D721Med (cell line): ENCODE data around the gene CFAP99.

Source experiments
- DNase-seq: peaks from one replicate; pipeline ENCODE4 v3.0.0; 2011; ENCODE audit warnings: low spot score; ENCODE audit not compliant: insufficient read length
- FAIRE-seq: peaks from 2 replicates; lab custom pipeline; 2011; peaks lifted over from hg19 to GRCh38; lab: Jason Lieb, UNC
- TF ChIP-seq, protein P1 (sequence below): IDR thresholded peaks from 2 replicates; pipeline ENCODE4 v1.5.1; 2012; ENCODE audit warnings: mild to moderate bottlenecking, control low read depth; ENCODE audit not compliant: insufficient read depth; ENCODE audit errors: missing control alignments

Gene CFAP99

DNA sequence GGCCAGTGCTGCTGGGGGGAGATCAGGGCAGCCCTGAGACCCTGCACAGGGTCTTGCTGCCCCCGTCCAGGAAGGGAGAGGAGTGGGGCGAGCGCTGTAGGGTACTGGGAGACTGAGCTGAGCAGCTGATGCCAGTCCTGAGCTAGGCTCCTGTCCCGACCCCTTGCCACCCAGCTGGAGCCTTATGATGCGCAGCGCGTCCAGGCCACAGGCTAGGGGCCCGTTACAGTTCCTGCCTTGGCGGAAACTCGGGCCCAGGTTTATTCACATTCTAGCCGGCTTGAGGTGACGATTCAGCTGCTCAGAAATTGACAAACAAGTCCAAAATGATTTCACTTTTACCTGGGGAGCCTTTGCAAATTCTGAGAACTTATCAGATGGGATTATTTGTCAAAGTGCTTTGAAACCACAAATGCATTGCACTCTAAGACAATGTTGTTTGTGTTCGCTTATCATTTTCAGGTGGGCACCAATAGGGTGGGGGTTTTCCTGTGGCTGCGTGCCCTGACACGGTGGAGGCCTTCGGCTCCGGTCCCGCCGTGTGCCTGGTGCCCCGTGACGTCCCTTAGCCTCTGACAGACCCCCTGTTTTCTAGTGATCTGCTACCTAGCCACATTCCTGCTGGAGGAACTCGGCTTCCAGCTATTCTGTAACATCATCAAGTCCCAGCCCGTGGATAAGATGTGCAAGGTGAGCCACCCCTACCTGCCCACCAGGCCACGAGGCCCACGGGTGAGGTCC lies 18.9 kb downstream of the CFAP99 start:
- TF ChIP-seq, protein P1, sequence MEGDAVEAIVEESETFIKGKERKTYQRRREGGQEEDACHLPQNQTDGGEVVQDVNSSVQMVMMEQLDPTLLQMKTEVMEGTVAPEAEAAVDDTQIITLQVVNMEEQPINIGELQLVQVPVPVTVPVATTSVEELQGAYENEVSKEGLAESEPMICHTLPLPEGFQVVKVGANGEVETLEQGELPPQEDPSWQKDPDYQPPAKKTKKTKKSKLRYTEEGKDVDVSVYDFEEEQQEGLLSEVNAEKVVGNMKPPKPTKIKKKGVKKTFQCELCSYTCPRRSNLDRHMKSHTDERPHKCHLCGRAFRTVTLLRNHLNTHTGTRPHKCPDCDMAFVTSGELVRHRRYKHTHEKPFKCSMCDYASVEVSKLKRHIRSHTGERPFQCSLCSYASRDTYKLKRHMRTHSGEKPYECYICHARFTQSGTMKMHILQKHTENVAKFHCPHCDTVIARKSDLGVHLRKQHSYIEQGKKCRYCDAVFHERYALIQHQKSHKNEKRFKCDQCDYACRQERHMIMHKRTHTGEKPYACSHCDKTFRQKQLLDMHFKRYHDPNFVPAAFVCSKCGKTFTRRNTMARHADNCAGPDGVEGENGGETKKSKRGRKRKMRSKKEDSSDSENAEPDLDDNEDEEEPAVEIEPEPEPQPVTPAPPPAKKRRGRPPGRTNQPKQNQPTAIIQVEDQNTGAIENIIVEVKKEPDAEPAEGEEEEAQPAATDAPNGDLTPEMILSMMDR = no peak
- FAIRE-seq (no peak), DNase-seq (no peak)

DNA sequence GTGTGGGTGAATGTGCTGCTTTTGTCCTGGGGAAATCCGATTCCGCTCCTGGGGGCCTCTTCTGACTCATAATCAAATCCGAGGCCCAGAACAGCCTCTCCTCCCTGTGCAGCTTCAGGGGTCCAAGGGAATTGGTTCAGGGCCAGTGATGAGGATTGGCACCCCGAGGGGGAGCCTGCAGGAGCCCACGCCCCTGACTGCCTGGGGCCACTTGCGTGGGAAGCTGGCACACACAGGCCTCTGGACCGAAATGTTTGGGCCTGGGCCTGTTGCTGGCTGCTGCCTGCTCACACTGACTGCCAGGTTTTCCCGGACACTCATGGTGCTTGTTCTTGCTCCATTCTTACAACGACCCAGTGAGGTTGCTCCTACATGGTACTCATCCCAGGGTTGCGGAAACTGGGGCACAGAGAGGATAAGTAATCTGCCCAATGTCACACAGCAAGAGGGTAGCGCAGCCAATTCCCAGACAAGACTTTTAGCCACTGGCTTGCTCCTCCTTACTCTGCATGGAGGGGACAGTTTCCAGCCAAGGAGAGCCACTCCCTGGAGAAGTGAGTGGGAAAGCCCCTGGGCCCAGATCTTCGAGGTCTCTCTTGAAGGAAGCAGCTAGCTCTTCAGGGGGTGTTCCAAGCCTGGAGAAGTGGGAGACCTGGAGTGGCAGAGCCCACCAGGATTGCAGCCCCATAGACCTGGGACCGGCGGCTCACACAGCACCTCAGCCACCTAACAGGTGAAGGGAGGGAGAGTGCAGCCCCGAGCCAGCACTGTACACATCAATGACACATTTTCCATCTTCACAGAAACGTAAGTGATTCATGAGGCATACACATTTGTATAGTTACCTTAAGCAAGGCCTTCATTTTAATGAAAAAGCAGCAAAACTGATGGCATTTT lies 20.3 kb downstream of the CFAP99 start:
- FAIRE-seq (no peak), DNase-seq (no peak)
- TF ChIP-seq, protein P1 = no peak

DNA sequence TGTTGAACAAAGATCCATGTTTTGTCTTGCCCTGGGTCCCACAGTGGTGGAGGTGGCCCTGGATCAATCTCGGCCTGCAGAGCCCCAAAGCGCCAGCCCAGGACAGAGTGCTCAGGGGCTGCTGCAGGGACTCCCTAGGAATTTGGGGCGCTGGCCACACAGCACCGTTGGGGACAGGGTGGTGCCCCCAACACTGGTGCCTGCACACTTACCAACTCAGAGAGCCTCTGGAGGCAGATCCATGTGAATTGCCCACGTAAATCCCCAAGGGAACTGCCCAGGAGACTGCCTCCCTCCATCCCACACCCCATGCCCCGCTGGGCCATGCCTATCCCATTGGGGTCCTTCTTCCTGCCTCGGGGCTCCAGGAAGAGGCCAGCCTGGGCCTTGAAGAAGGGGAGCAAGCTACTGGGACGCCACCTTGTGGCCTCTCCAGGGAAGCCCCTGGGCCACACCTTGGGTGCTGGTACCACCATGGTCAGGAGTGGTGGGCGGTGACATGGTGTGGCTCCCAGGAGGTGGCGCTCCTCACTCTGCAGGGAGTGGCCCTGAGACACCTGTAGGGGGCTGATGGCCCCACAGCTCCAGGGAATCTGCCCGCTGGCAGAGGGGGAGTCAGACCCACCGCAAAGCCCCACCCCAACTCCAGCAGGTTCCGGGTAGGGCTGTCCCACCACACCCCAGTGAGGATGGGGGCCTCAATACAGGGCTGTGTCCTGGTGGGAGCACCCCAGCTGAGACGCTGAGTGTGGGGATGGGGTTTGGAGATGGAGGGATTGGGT lies 22.8 kb downstream of the CFAP99 start:
- TF ChIP-seq, protein P1 = peak; percentile 86
- FAIRE-seq (no peak), DNase-seq (peak; percentile 93)

DNA sequence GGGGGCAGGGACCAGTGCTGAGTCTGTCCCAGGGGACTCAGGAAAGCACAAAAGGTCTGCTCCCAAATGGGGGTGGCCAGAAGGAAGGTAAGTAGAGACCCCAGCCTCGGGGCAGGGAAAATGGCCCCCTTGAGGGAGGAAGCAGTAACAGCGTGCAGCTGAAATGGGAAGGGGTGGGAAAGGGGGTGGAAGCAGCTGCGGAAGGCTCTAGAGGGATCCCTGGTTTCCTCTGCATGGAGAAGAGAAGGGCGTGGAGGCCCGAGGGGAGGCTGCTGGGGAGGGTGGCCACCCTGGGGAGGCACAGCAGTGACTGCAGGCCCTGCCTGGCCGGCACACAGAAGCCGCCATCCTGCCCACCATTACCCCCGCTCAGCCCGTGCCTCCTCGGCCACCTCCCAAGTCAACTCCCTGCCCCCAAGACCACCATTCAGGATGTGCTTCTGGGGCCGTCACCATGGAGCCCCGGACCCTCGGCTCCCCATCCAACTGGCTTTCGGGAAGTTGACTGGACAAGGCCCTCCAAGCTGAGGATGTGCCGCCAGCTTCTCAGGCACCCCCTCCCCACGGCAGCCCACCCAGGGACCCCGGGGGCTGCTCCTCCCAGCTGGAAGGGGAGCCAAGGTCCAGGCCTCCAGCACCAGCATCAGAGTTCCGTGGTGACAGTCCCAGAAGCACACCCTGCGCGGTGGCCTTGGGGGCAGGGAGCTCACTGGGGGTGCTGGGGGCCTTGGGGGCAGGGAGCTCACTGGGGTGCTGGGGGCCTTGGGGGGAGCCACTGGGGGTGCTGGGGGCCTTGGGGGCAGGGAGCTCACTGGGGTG lies 23.6 kb downstream of the CFAP99 start:
- DNase-seq = no peak
- no peak for FAIRE-seq
- TF ChIP-seq, protein P1 = no peak

DNA sequence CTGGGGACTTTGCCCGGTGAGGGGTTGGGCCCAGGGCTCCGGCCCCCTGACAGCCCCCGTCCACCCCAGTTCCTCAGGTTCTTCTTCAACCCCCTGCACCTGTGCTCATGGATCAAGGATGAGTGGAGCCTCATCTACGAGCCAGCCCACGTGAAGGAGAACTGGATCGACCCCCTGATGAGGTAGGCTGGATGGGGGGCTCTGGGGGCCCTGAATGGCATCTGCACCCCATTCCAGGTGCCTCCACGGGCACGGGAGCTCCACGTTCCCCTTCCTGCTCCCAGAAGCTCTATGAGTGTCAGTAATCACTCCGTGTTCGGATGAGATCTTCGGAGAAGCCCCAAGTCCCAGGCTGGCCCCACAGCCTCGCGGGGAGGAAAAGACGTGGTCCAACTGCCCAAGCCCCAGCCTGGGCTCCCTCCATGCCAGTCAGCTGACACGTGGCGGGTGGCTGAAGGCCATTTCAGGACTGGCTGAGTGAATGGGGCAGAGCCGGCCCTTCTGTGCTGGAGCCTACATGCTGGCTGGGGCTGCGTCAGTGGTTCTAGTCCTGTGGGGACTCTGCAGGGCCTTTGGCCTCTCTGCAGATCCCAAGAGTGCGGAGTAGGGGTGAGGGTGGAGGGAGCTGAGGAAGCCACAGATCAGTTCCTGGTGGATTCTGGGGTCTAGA lies 24.4 kb downstream of the CFAP99 start:
- no peak for DNase-seq
- no peak for FAIRE-seq
- TF ChIP-seq, protein P1 = no peak
